Fibroblast of the conjunctiva (primary cell): ENCODE measurements around the gene FAM78B.

ENCODE experiments used
- DNase-seq: peaks from one replicate; pipeline ENCODE4 v3.0.0-alpha.2; 2010; ENCODE audit warnings: low read depth

Gene FAM78B

GRCh38 chr1:166166698-166167571, at the start of gene FAM78B:
FAM78B (minus strand) TSS chr1:166167001; CDS start chr1:166166248, 753 bp downstream.
- peak; percentile 22 for DNase-seq

- no peak for DNase-seq
Measured at GRCh38 chr1:166202546-166202945, 35.7 kb upstream of the FAM78B start.

- DNase-seq, result no peak
Measured at GRCh38 chr1:166200743-166201142, 33.9 kb upstream of the FAM78B start.

GRCh38 chr1:166197597-166197996, 30.8 kb upstream of the FAM78B start:
- DNase-seq, result no peak

- no peak for DNase-seq
Measured at GRCh38 chr1:166197141-166197540, 30.3 kb upstream of the FAM78B start.

- no peak for DNase-seq
Measured at GRCh38 chr1:166193057-166193698, 26.4 kb upstream of the FAM78B start.

GRCh38 chr1:166190400-166190799, 23.6 kb upstream of the FAM78B start:
- DNase-seq, result no peak

GRCh38 chr1:166189126-166189525, 22.3 kb upstream of the FAM78B start:
- DNase-seq, result no peak

GRCh38 chr1:166185526-166185925, 18.7 kb upstream of the FAM78B start:
- no peak for DNase-seq

- DNase-seq, result no peak
Measured at GRCh38 chr1:166184897-166185296, 18.1 kb upstream of the FAM78B start.

GRCh38 chr1:166184012-166184411, 17.2 kb upstream of the FAM78B start:
- DNase-seq, result no peak

- DNase-seq, result no peak
Measured at GRCh38 chr1:166182281-166182680, 15.5 kb upstream of the FAM78B start.

- no peak for DNase-seq
Measured at GRCh38 chr1:166176416-166176815, 9.6 kb upstream of the FAM78B start.

- DNase-seq, result no peak
Measured at GRCh38 chr1:166175032-166175431, 8.2 kb upstream of the FAM78B start.

- DNase-seq, result no peak
Measured at GRCh38 chr1:166174108-166174507, 7.3 kb upstream of the FAM78B start.

- DNase-seq, result no peak
Measured at GRCh38 chr1:166172106-166172505, 5.3 kb upstream of the FAM78B start.

GRCh38 chr1:166170726-166171125, 3.9 kb upstream of the FAM78B start:
- DNase-seq, result no peak

GRCh38 chr1:166170075-166170474, 3.3 kb upstream of the FAM78B start:
- no peak for DNase-seq

- DNase-seq, result no peak
Measured at GRCh38 chr1:166169182-166169581, 2.4 kb upstream of the FAM78B start.

GRCh38 chr1:166167572-166167925, 748 bp upstream of the FAM78B start:
- DNase-seq, result no peak

GRCh38 chr1:166166329-166166697, 488 bp downstream of the FAM78B start:
- DNase-seq, result no peak

GRCh38 chr1:166165661-166166328, 1.0 kb downstream of the FAM78B start:
- DNase-seq, result no peak
